ENCODE data around the gene ALDH1L2. TPM values are rescaled to one million over a fixed set of nuclear protein-coding genes. Genes with fewer than 3 reads are reported as not detected.

The ALDH1L2 gene
- total RNA-seq, 1 experiment from 2014 or later: 7.7 TPM

- TF ChIP-seq AR (CRISPR knock-in tag; IDR thresholded peaks at IDR 0.05): no peak
- TF ChIP-seq ZMAT4 (CRISPR knock-in tag; IDR thresholded peaks at IDR 0.05): no peak
- TF ChIP-seq ZNF425 (CRISPR knock-in tag; conservative IDR thresholded peaks at IDR 0.05): no peak
Observed at GRCh38 chr12:105067511-105068031, 16.7 kb downstream of the ALDH1L2 start (continued).

GRCh38 chr12:105064564-105065178 is 19.6 kb downstream of the ALDH1L2 start:
- Mint-ChIP-seq H3K9me3 (no peaks in the 10 kb centered on the region), H3K4me1 (peaks cover 18% of the 10 kb centered on the region), H3K27ac (no peak overlapping the region), H3K36me3 (peaks cover 5% of the 10 kb centered on the region; the same call in 1 of the 2 replicates), H3K27me3 (ENCODE audit: low read depth) (no peaks in the 10 kb centered on the region), H3K4me3 (no peak overlapping the region)
- peak; percentile 82 for ATAC-seq
- peak; percentile 18 for DNase-seq (ENCODE audit: low spot score)
- POLR2A ChIA-PET: no interaction called here
- no peak for TF ChIP-seq TCF7 (CRISPR knock-in tag; IDR thresholded peaks at IDR 0.05; ENCODE audit: low read depth)
- no peak for TF ChIP-seq IRF2 (CRISPR knock-in tag; IDR thresholded peaks at IDR 0.05; ENCODE audit: borderline replicate concordance, low read depth)
- TF ChIP-seq PRRX2 (CRISPR knock-in tag; IDR thresholded peaks at IDR 0.05): no peak
- no peak for TF ChIP-seq TP53 (CRISPR knock-in tag; IDR thresholded peaks at IDR 0.05)
- TF ChIP-seq E2F4 (CRISPR knock-in tag; IDR thresholded peaks at IDR 0.05; ENCODE audit: borderline replicate concordance, low read depth): no peak
- no peak for TF ChIP-seq JUN (CRISPR knock-in tag; IDR thresholded peaks at IDR 0.05)
- CTCF ChIA-PET: interaction anchor here (0.8 kb wide), 1 partner anchor 683 kb away, joined by 3 read pairs; no protein-coding TSS in a partner anchor

- H3K36me3 Mint-ChIP-seq: peaks cover 26% of the 10 kb centered on the region
- ChIA-PET CTCF (interaction anchor here (1.1 to 1.8 kb wide), 2 partner anchors 8 to 679 kb away, joined by 3 to 6 read pairs; no protein-coding TSS in a partner anchor), POLR2A (no interaction called here)
- H3K4me3 Mint-ChIP-seq: no peak overlapping the region
- peaks cover 21% of the 10 kb centered on the region for H3K9me3 Mint-ChIP-seq
- ATAC-seq: no peak
- H3K27ac Mint-ChIP-seq: no peak overlapping the region
- peaks cover 8% of the 10 kb centered on the region for H3K4me1 Mint-ChIP-seq
- no peaks in the 10 kb centered on the region for H3K27me3 Mint-ChIP-seq (ENCODE audit: low read depth)
- DNase-seq (ENCODE audit: low spot score): no peak
- TF ChIP-seq HMGXB4 (CRISPR knock-in tag; IDR thresholded peaks at IDR 0.05) (no peak), ATF2 (CRISPR knock-in tag; IDR thresholded peaks at IDR 0.05; ENCODE audit: borderline replicate concordance, low read depth) (no peak), GTF2I (CRISPR knock-in tag; conservative IDR thresholded peaks at IDR 0.05) (no peak), JUN (CRISPR knock-in tag; IDR thresholded peaks at IDR 0.05) (no peak), PRRX2 (CRISPR knock-in tag; IDR thresholded peaks at IDR 0.05) (no peak)
Observed at GRCh38 chr12:105060715-105061378, 23.4 kb downstream of the ALDH1L2 start.

Measured in WTC11 (cell line).